ENCODE measurements around the gene OPCML. TPM values are rescaled to one million over a fixed set of nuclear protein-coding genes. Genes with fewer than 3 reads are reported as not detected.

OPCML gene
- total RNA-seq, 2 donors from 2014 or later: 0.34 TPM; not detected in 1

DNA sequence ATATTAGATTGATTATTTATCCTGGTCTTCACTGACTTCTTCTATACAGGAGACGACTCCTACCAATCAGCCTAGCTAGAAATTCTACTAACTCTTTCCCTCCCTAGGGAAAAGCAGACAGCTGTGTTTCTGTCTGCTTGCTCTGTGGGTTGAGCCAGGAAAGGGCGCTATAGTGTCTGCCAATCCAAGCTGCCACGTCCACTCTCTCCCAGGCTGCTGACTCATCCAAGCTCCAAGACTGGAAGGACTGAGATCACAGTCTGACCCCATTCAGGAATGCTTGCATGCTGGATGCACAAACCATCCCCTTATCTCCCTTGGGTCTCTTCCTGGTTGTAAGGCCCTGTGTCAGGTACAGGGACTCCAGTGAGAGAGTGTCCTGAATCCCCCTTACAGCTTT is 955.6 kb downstream of the OPCML start:
- WGBS: 84% methylated on average over 3 of the region's 3 CpGs
- no peaks in the 10 kb centered on the region for H3K4me1 ChIP-seq (replicated peaks)
- TF ChIP-seq POLR2A (IDR thresholded peaks at IDR 0.05) (no peak), POLR2AphosphoS5 (IDR thresholded peaks at IDR 0.05) (no peak)
- TF ChIP-seq, protein P1, sequence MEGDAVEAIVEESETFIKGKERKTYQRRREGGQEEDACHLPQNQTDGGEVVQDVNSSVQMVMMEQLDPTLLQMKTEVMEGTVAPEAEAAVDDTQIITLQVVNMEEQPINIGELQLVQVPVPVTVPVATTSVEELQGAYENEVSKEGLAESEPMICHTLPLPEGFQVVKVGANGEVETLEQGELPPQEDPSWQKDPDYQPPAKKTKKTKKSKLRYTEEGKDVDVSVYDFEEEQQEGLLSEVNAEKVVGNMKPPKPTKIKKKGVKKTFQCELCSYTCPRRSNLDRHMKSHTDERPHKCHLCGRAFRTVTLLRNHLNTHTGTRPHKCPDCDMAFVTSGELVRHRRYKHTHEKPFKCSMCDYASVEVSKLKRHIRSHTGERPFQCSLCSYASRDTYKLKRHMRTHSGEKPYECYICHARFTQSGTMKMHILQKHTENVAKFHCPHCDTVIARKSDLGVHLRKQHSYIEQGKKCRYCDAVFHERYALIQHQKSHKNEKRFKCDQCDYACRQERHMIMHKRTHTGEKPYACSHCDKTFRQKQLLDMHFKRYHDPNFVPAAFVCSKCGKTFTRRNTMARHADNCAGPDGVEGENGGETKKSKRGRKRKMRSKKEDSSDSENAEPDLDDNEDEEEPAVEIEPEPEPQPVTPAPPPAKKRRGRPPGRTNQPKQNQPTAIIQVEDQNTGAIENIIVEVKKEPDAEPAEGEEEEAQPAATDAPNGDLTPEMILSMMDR (IDR thresholded peaks at IDR 0.05): no peak
- no peak overlapping the region for H3K27ac ChIP-seq
- H3K27me3 ChIP-seq (replicated peaks; ENCODE audit: insufficient read depth): no peaks in the 10 kb centered on the region
- intact Hi-C loops (cut with DNase I): no loop called here
- H3K4me3 ChIP-seq: no peak overlapping the region
- no peaks in the 10 kb centered on the region for H3K9me3 ChIP-seq
- no peaks in the 10 kb centered on the region for H3K36me3 ChIP-seq
- no peak for DNase-seq (ENCODE audit: low spot score)

- no peak overlapping the region for H3K4me3 ChIP-seq
- H3K9me3 ChIP-seq: no peaks in the 10 kb centered on the region
- no peaks in the 10 kb centered on the region for H3K4me1 ChIP-seq (replicated peaks)
- 84% methylated on average over 8 of the region's 8 CpGs for WGBS
- no peaks in the 10 kb centered on the region for H3K36me3 ChIP-seq
- H3K27ac ChIP-seq: no peak overlapping the region
- intact Hi-C loops (cut with DNase I): no loop called here
- no peak for TF ChIP-seq POLR2AphosphoS5 (IDR thresholded peaks at IDR 0.05)
- TF ChIP-seq POLR2A (IDR thresholded peaks at IDR 0.05): no peak
- TF ChIP-seq, protein P1 (IDR thresholded peaks at IDR 0.05): no peak
- no peak for DNase-seq (ENCODE audit: low spot score)
- no peaks in the 10 kb centered on the region for H3K27me3 ChIP-seq (replicated peaks; ENCODE audit: insufficient read depth)
These were observed 968.0 kb downstream of the OPCML start for GRCh38 chr11:132564091-132564885.

DNA sequence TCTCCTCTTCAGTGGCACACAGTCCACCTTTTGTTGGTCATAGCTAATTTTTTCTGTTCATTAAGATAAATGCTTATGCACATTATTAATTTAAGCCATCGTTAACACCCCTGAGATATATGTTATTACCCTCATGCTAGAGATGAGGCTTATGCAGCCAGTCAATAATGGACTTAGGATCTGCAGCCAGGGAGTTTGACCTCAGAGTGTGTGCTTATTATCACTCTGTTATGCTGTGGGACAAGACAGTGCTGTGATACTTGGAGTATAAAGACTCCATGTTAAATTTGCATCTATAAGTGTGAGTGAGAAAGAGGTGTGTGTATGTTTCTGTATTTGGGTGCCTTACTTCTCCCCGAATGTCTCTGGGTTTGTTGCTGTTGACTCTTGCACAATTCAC is 969.3 kb downstream of the OPCML start:
- Histone ChIP-seq H3K27ac (no peak overlapping the region), H3K9me3 (no peaks in the 10 kb centered on the region), H3K4me1 (replicated peaks) (no peaks in the 10 kb centered on the region), H3K4me3 (no peak overlapping the region), H3K36me3 (no peaks in the 10 kb centered on the region), H3K27me3 (replicated peaks; ENCODE audit: insufficient read depth) (no peaks in the 10 kb centered on the region)
- 100% methylated on average over 2 of the region's 2 CpGs for WGBS
- no peak for DNase-seq (ENCODE audit: low spot score)
- intact Hi-C loops (cut with DNase I): no loop called here
- TF ChIP-seq, protein P1 (IDR thresholded peaks at IDR 0.05): no peak

GRCh38 chr11:132561937-132562336 is 970.4 kb downstream of the OPCML start:
- intact Hi-C loops (cut with DNase I): no loop called here
- TF ChIP-seq POLR2A (IDR thresholded peaks at IDR 0.05) (no peak), POLR2AphosphoS5 (IDR thresholded peaks at IDR 0.05) (no peak)
- TF ChIP-seq, protein P1 (IDR thresholded peaks at IDR 0.05): no peak
- Histone ChIP-seq H3K4me3 (no peak overlapping the region), H3K36me3 (no peaks in the 10 kb centered on the region), H3K9me3 (no peaks in the 10 kb centered on the region), H3K27ac (no peak overlapping the region), H3K27me3 (replicated peaks; ENCODE audit: insufficient read depth) (no peaks in the 10 kb centered on the region), H3K4me1 (replicated peaks) (no peaks in the 10 kb centered on the region)
- 81% methylated on average over 2 of the region's 2 CpGs for WGBS
- DNase-seq (ENCODE audit: low spot score): no peak

All from prostate gland (tissue), 2 donors.